Thyroid gland (tissue), 4 donors: Measurements from ENCODE around the gene GMCL2. TPM values are rescaled to one million over a fixed set of nuclear protein-coding genes. Genes with fewer than 3 reads are reported as not detected.
A peak's percentile ranks its signal among the peaks of the same experiment; 100 is the strongest.
"Not testable (repeated sequence)": the region's sequence is repeated elsewhere in the genome, so short reads cannot be mapped to it uniquely, and the experiment has no call there.

Experiments
- DNase-seq, 2 donors: peaks; one replicate each; pipeline ENCODE4 v3.0.0-alpha.2; 2019
- H3K27ac ChIP-seq, 3 donors: fragments of 200-600 bp; sonication (generic); 1 replicate in 2 of 3; 2 replicates in 1 of 3; pipeline ENCODE4 v1.5.1; 2016 to 2019; ENCODE audit warnings: mild to moderate bottlenecking in 1 of 3, moderate library complexity in 1 of 3
- H3K27me3 ChIP-seq: fragments of 200-600 bp; sonication (generic); one replicate; pipeline ENCODE4 v1.5.1; 2019
- H3K36me3 ChIP-seq, 2 donors: fragments of 200-600 bp; sonication (generic); one replicate each; pipeline ENCODE4 v1.5.1; 2016 to 2019
- H3K4me1 ChIP-seq, 2 donors: fragments of 200-600 bp; sonication (generic); one replicate each; pipeline ENCODE4 v1.5.1; 2017 to 2019
- H3K4me3 ChIP-seq, 3 donors: fragments of 200-600 bp; sonication (generic); replicated peaks in 1 of 3; 1 replicate in 2 of 3; 2 replicates in 1 of 3; pipeline ENCODE4 v1.5.1; 2016; ENCODE audit warnings: mild to moderate bottlenecking in 1 of 3
- H3K9me3 ChIP-seq: fragments of 200-600 bp; sonication (generic); one replicate; pipeline ENCODE4 v1.5.1; 2017
- POLR2A ChIP-seq, 2 donors: fragments of 450-650 bp; IDR thresholded peaks; one replicate each; pipeline ENCODE4 v1.6.1; 2017; ENCODE audit warnings: antibody characterized with exemption in 2 of 2, mild to moderate bottlenecking in 2 of 2, moderate library complexity in 1 of 2
- WGBS, 2 donors: methylation state at CpG; one replicate each; pipeline ENCODE4 v1.1.5; 2017; 5-methylcytosine and 5-hydroxymethylcytosine counted together
- intact Hi-C: fragments of 100-400 bp; cut with DNase I; formaldehyde crosslinking; loops from one replicate; pipeline ENCODE4 v1.15.1; 2023
- total RNA-seq, 4 donors: library from RNA; depleted of rRNA; stranded (reverse); fragments of >200 nt; gene quantifications; one replicate each; pipeline ENCODE4 v1.2.3, GENCODE V29; 2016
- TF ChIP-seq, protein P1 (sequence below), 6 experiments: fragments of 200-600 bp in 3 of 6; fragments of 450-650 bp in 3 of 6; sonication (generic) in 3 of 6; IDR thresholded peaks; one replicate each; pipeline ENCODE4 v1.5.1; 2016 to 2019; ENCODE audit warnings: antibody characterized with exemption in 6 of 6, mild to moderate bottlenecking in 2 of 6, inconsistent platforms in 1 of 6, moderate library complexity in 1 of 6

The GMCL2 gene
- total RNA-seq, 4 donors from 2014 or later = not detected

- Histone ChIP-seq H3K27ac (peak overlapping the region in 1 of 3 donors; percentile 97), H3K4me3 (peak overlapping the region in 2 of 3 donors; percentile 4 to 61), H3K36me3 (peaks cover 14 to 17% of the 10 kb centered on the region in 2 donors), H3K27me3 (no peaks in the 10 kb centered on the region), H3K4me1 (peaks cover 15 to 43% of the 10 kb centered on the region in 2 donors), H3K9me3 (no peaks in the 10 kb centered on the region)
- intact Hi-C loops = loop anchor here (5.0 kb wide), 1 partner anchor 361 kb away; the partner anchor contains the start of gene COL23A1
- WGBS, 2 donors = 71 to 74% methylated on average over 9 of the region's 9 CpGs
- TF ChIP-seq, protein P1, sequence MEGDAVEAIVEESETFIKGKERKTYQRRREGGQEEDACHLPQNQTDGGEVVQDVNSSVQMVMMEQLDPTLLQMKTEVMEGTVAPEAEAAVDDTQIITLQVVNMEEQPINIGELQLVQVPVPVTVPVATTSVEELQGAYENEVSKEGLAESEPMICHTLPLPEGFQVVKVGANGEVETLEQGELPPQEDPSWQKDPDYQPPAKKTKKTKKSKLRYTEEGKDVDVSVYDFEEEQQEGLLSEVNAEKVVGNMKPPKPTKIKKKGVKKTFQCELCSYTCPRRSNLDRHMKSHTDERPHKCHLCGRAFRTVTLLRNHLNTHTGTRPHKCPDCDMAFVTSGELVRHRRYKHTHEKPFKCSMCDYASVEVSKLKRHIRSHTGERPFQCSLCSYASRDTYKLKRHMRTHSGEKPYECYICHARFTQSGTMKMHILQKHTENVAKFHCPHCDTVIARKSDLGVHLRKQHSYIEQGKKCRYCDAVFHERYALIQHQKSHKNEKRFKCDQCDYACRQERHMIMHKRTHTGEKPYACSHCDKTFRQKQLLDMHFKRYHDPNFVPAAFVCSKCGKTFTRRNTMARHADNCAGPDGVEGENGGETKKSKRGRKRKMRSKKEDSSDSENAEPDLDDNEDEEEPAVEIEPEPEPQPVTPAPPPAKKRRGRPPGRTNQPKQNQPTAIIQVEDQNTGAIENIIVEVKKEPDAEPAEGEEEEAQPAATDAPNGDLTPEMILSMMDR (IDR thresholded peaks at IDR 0.05) = no peak
- TF ChIP-seq POLR2A (IDR thresholded peaks at IDR 0.05) = no peak
- peak in 1 of 2 donors; percentile 34 for DNase-seq
Measured at GRCh38 chr5:178230879-178231538, 43.8 kb upstream of the GMCL2 start.

- Histone ChIP-seq H3K4me3 (no peak overlapping the region), H3K27ac (no peak overlapping the region), H3K4me1 (peaks cover 15 to 31% of the 10 kb centered on the region in 2 donors), H3K9me3 (no peaks in the 10 kb centered on the region), H3K27me3 (no peaks in the 10 kb centered on the region), H3K36me3 (peaks cover 14 to 17% of the 10 kb centered on the region in 2 donors)
- no peak for DNase-seq
- TF ChIP-seq, protein P1 (IDR thresholded peaks at IDR 0.05) = no peak
- TF ChIP-seq POLR2A (IDR thresholded peaks at IDR 0.05) = no peak
- intact Hi-C loops = loop anchor here (5.0 kb wide), 1 partner anchor 362 kb away; the partner anchor contains the start of gene COL23A1
- WGBS, 2 donors = 88 to 91% methylated on average over 10 of the region's 10 CpGs
Measured at GRCh38 chr5:178229861-178230260, 42.7 kb upstream of the GMCL2 start.

DNA sequence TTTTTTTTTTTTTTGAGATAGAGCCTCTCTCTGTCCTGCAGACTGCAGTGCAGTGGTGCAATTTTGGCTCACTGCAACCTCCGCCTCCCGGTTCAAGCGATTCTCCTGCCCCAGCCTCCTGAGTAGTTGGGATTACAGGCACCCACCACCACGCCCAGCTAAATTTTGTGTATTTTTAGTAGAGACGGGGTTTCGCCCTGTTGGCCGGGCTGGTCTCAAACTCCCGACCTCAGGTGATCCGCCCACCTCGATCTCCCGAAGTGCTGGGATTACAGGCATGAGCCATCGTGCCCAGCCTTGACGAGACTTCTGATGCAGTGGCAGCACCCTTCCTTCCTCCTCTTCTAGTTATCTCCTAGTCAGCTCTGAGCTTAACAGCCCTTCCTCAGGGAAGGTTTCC lies 41.9 kb upstream of the GMCL2 start:
- intact Hi-C loops, H3K27ac ChIP-seq, H3K9me3 ChIP-seq, H3K4me3 ChIP-seq, DNase-seq, H3K27me3 ChIP-seq: not testable (repeated sequence)
- H3K4me1 ChIP-seq = peaks cover 16 to 33% of the 10 kb centered on the region in 2 donors
- H3K36me3 ChIP-seq = peaks cover 14 to 17% of the 10 kb centered on the region in 2 donors
- 92 to 97% methylated on average over 13 of the region's 13 CpGs for WGBS, 2 donors

- no peaks in the 10 kb centered on the region for H3K27me3 ChIP-seq
- DNase-seq = no peak
- intact Hi-C loops = no loop called here
- H3K36me3 ChIP-seq = peaks cover 14 to 17% of the 10 kb centered on the region in 2 donors
- TF ChIP-seq POLR2A (IDR thresholded peaks at IDR 0.05) = no peak
- TF ChIP-seq, protein P1 (IDR thresholded peaks at IDR 0.05) = no peak
- H3K4me3 ChIP-seq = no peak overlapping the region
- WGBS, 2 donors = 94 to 97% methylated on average over 11 of the region's 11 CpGs
- H3K4me1 ChIP-seq = peaks cover 21 to 38% of the 10 kb centered on the region in 2 donors
- no peak overlapping the region for H3K27ac ChIP-seq
- no peaks in the 10 kb centered on the region for H3K9me3 ChIP-seq
Measured at GRCh38 chr5:178228609-178229008, 41.4 kb upstream of the GMCL2 start.

- intact Hi-C loops = no loop called here
Measured at GRCh38 chr5:178227929-178228328, 40.8 kb upstream of the GMCL2 start.

More at GRCh38 chr5:178227929-178228328, 40.8 kb upstream of the GMCL2 start:
- TF ChIP-seq, protein P1 (IDR thresholded peaks at IDR 0.05) = no peak
- TF ChIP-seq POLR2A (IDR thresholded peaks at IDR 0.05) = no peak
- 91 to 93% methylated on average over 3 of the region's 3 CpGs for WGBS, 2 donors
- DNase-seq = no peak
- peaks cover 21 to 39% of the 10 kb centered on the region in 2 donors for H3K4me1 ChIP-seq
- no peaks in the 10 kb centered on the region for H3K9me3 ChIP-seq
- H3K27me3 ChIP-seq = no peaks in the 10 kb centered on the region
- no peak overlapping the region for H3K4me3 ChIP-seq
- H3K27ac ChIP-seq = no peak overlapping the region
- H3K36me3 ChIP-seq = peaks cover 14 to 17% of the 10 kb centered on the region in 2 donors
